Activated CD4-positive, alpha-beta T cell treated with anti-CD3 and anti-CD28 coated beads, Interleukin-2, amount 50 U/mL, for 4 hours (primary cell): ENCODE data around the gene TNIK.

ENCODE experiments used
- DNase-seq, 2 experiments: peaks; one replicate each; pipeline ENCODE4 v3.0.0-alpha.2; 2020

The TNIK gene

GRCh38 chr3:171110715-171111114 lies 349.5 kb downstream of the TNIK start:
- DNase-seq = no peak

- DNase-seq = no peak
These were observed 352.1 kb downstream of the TNIK start for GRCh38 chr3:171108066-171108465.

- DNase-seq = no peak
These were observed 357.0 kb downstream of the TNIK start for GRCh38 chr3:171103185-171103584.

GRCh38 chr3:171101982-171102641 lies 358.1 kb downstream of the TNIK start:
- no peak for DNase-seq

- DNase-seq = no peak
These were observed 360.3 kb downstream of the TNIK start for GRCh38 chr3:171099911-171100310.

- DNase-seq = no peak
These were observed 365.1 kb downstream of the TNIK start for GRCh38 chr3:171095063-171095462.

GRCh38 chr3:171094411-171094810 lies 365.8 kb downstream of the TNIK start:
- DNase-seq = no peak

- DNase-seq = no peak
These were observed 366.7 kb downstream of the TNIK start for GRCh38 chr3:171093462-171093861.

GRCh38 chr3:171092467-171092911 lies 367.7 kb downstream of the TNIK start:
- no peak for DNase-seq

GRCh38 chr3:171090321-171090720 lies 369.9 kb downstream of the TNIK start:
- DNase-seq = no peak

GRCh38 chr3:171088964-171089754 lies 371.0 kb downstream of the TNIK start:
- no peak for DNase-seq

- DNase-seq = no peak
These were observed 371.7 kb downstream of the TNIK start for GRCh38 chr3:171088496-171088895.

GRCh38 chr3:171086914-171087313 lies 373.3 kb downstream of the TNIK start:
- no peak for DNase-seq

- DNase-seq = no peak
These were observed 382.9 kb downstream of the TNIK start for GRCh38 chr3:171077261-171077660.

GRCh38 chr3:171072432-171072831 lies 387.8 kb downstream of the TNIK start:
- no peak for DNase-seq

- no peak for DNase-seq
These were observed 391.5 kb downstream of the TNIK start for GRCh38 chr3:171068658-171069057.

GRCh38 chr3:171066206-171066605 lies 394.0 kb downstream of the TNIK start:
- no peak for DNase-seq

GRCh38 chr3:171065732-171066131 lies 394.5 kb downstream of the TNIK start:
- DNase-seq = no peak

GRCh38 chr3:171064461-171064860 lies 395.7 kb downstream of the TNIK start:
- DNase-seq = no peak

- DNase-seq = no peak
These were observed 398.5 kb downstream of the TNIK start for GRCh38 chr3:171061749-171062148.

GRCh38 chr3:171059978-171060377 lies 400.2 kb downstream of the TNIK start:
- no peak for DNase-seq

GRCh38 chr3:171058873-171059603 lies 401.2 kb downstream of the TNIK start:
- DNase-seq = no peak

GRCh38 chr3:171058058-171058457 lies 402.1 kb downstream of the TNIK start:
- DNase-seq = no peak

GRCh38 chr3:171057072-171057471 lies 403.1 kb downstream of the TNIK start:
- no peak for DNase-seq
